A673 (cell line): ENCODE results near the gene NEK8. TPM values are rescaled to one million over a fixed set of nuclear protein-coding genes. Genes with fewer than 3 reads are reported as not detected.
"Not testable (repeated sequence)": the region's sequence is repeated elsewhere in the genome, so short reads cannot be mapped to it uniquely, and the experiment has no call there.

Experiments used
- BruUV-seq: library from RNA; stranded (reverse); fragments of 400-500 nt; replicated peaks from 2 replicates; lab custom pipeline; 2021; lab: Mats Ljungman, UMichigan
- CTCF ChIA-PET: fragments of 300-600 bp; sonication (Branson Sonifier 250); formaldehyde crosslinking; loops from one replicate; lab custom pipeline; 2022; ENCODE audit warnings: antibody characterized with exemption; lab: Charles Lee
- POLR2A ChIA-PET: fragments of 300-600 bp; sonication (Branson Sonifier 250); formaldehyde crosslinking; loops from one replicate; lab custom pipeline; 2022; ENCODE audit warnings: antibody characterized with exemption; ENCODE audit not compliant: low non-redundant PET; lab: Charles Lee
- DNase-seq: peaks from one replicate; pipeline ENCODE4 v3.0.0-alpha.2; 2015; ENCODE audit warnings: low spot score
- H3K27ac ChIP-seq: fragments of 200-600 bp; sonication (generic); 2 replicates; pipeline ENCODE4 v1.5.1; 2016; ENCODE audit warnings: mixed run types, low read depth, mild to moderate bottlenecking, mixed read lengths, antibody characterized with exemption, low read length; ENCODE audit not compliant: poor library complexity, severe bottlenecking
- H3K27me3 ChIP-seq: fragments of 200-600 bp; sonication (generic); replicated peaks from 2 replicates; pipeline ENCODE4 v1.6.1; 2017; ENCODE audit warnings: mixed run types, low read depth, mild to moderate bottlenecking, mixed read lengths, antibody characterized with exemption, low read length; ENCODE audit not compliant: insufficient read depth, poor library complexity
- H3K36me3 ChIP-seq: fragments of 200-600 bp; sonication (generic); 2 replicates; pipeline ENCODE4 v1.6.1; 2016; ENCODE audit warnings: mixed run types, mild to moderate bottlenecking, mixed read lengths, antibody characterized with exemption, low read length; ENCODE audit not compliant: insufficient read depth, poor library complexity, severe bottlenecking
- H3K4me1 ChIP-seq: fragments of 200-600 bp; sonication (generic); 2 replicates; pipeline ENCODE4 v1.6.1; 2017; ENCODE audit warnings: mixed run types, mild to moderate bottlenecking, mixed read lengths, antibody characterized with exemption, low read length; ENCODE audit not compliant: insufficient read depth, poor library complexity, severe bottlenecking
- H3K4me3 ChIP-seq: fragments of 200-600 bp; sonication (generic); 2 replicates; pipeline ENCODE4 v1.5.1; 2016; ENCODE audit warnings: low read depth, mixed run types, mild to moderate bottlenecking, mixed read lengths, low read length; ENCODE audit not compliant: poor library complexity, severe bottlenecking
- H3K9me3 ChIP-seq: fragments of 200-600 bp; sonication (generic); 2 replicates; pipeline ENCODE4 v1.6.1; 2016; ENCODE audit warnings: mixed run types, low read depth, mild to moderate bottlenecking, mixed read lengths, antibody characterized with exemption, low read length; ENCODE audit not compliant: poor library complexity, severe bottlenecking
- CTCF ChIP-seq: fragments of 300-800, 200-600 bp; sonication (generic); conservative IDR thresholded peaks from 2 replicates; pipeline ENCODE4 v1.5.1; 2017; ENCODE audit warnings: low read depth, mild to moderate bottlenecking, antibody characterized with exemption, low read length, moderate library complexity, mixed read lengths
- EZH2 ChIP-seq: fragments of 200-600 bp; sonication (generic); IDR thresholded peaks from 2 replicates; pipeline ENCODE4 v1.6.1; 2017; ENCODE audit warnings: borderline replicate concordance, low read depth, mild to moderate bottlenecking, mixed read lengths, antibody characterized with exemption, low read length; ENCODE audit not compliant: poor library complexity, severe bottlenecking
- intact Hi-C: fragments of 100-400 bp; cut with micrococcal nuclease; formaldehyde crosslinking; loops from one replicate; pipeline ENCODE4 v1.10.0; 2022; ENCODE audit not compliant: unreplicated experiment
- total RNA-seq: library from RNA; stranded (reverse); gene quantifications from 2 replicates; pipeline ENCODE4 v1.2.3, GENCODE V29; 2021

Gene NEK8
- total RNA-seq, 1 experiment from 2014 or later: 3.9 TPM

DNA sequence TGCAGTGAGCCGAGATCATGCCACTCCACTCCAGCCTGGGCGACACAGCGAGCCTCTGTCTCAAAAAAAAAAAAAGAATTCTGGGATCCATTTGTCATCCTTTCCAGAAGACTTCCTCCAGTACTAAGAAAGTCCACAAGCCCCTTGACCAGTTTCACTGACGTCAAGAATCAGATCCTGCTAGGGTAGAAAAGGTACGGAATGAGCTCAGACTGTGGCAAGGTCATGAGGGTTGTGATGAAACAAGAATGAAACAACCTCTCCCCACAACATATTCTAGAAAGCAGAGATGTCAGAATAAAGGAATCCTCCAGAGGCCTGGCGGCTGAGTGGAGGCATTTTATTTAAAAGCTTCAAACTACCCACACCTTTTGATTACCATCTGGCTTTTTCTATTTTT lies 45.1 kb downstream of the NEK8 start:
- no peaks in the 10 kb centered on the region for H3K27me3 ChIP-seq
- POLR2A ChIA-PET: interaction anchor here (0.6 kb wide), 1 partner anchor 46 kb away, joined by 3 read pairs; no protein-coding TSS in a partner anchor
- CTCF ChIA-PET: interaction anchor here (0.6 to 1.3 kb wide), 2 partner anchors 10 to 11 kb away, joined by 5 read pairs; no protein-coding TSS in a partner anchor
- BruUV-seq: no TSS peak
- H3K4me3 ChIP-seq: no peak overlapping the region
- no peaks in the 10 kb centered on the region for H3K9me3 ChIP-seq
- H3K4me1 ChIP-seq: peaks cover 3% of the 10 kb centered on the region
- H3K36me3 ChIP-seq: no peaks in the 10 kb centered on the region
- no peak for DNase-seq
- H3K27ac ChIP-seq: no peak overlapping the region
- no peak for TF ChIP-seq EZH2
- intact Hi-C loops: no loop called here

GRCh38 chr17:28774206-28774605 lies 45.6 kb downstream of the NEK8 start:
- intact Hi-C loops: no loop called here
- no peak for TF ChIP-seq EZH2
- TF ChIP-seq CTCF: no peak
- no TSS peak for BruUV-seq
- no peak for DNase-seq
- Histone ChIP-seq H3K9me3 (no peaks in the 10 kb centered on the region), H3K27me3 (no peaks in the 10 kb centered on the region), H3K36me3 (no peaks in the 10 kb centered on the region), H3K4me3 (no peak overlapping the region), H3K27ac (no peak overlapping the region), H3K4me1 (peaks cover 3% of the 10 kb centered on the region)
- POLR2A ChIA-PET: no interaction called here
- CTCF ChIA-PET: interaction anchor here (0.6 to 0.7 kb wide), 2 partner anchors 12 to 241 kb away, joined by 5 read pairs; no protein-coding TSS in a partner anchor

GRCh38 chr17:28777178-28777577 lies 48.6 kb downstream of the NEK8 start:
- POLR2A ChIA-PET: no interaction called here
- H3K27ac ChIP-seq: no peak overlapping the region
- H3K36me3 ChIP-seq: peaks cover 3% of the 10 kb centered on the region
- BruUV-seq: no TSS peak
- H3K9me3 ChIP-seq: no peaks in the 10 kb centered on the region
- intact Hi-C loops: no loop called here
- DNase-seq: no peak
- no peaks in the 10 kb centered on the region for H3K27me3 ChIP-seq
- CTCF ChIA-PET: interaction anchor here (0.6 kb wide), 1 partner anchor 13 kb away, joined by 8 read pairs; no protein-coding TSS in a partner anchor
- no peak for TF ChIP-seq EZH2
- no peak overlapping the region for H3K4me3 ChIP-seq
- H3K4me1 ChIP-seq: peaks cover 3% of the 10 kb centered on the region

- H3K27ac ChIP-seq, BruUV-seq, DNase-seq, CTCF ChIA-PET, H3K4me1 ChIP-seq, H3K36me3 ChIP-seq, H3K9me3 ChIP-seq, H3K4me3 ChIP-seq, intact Hi-C loops, POLR2A ChIA-PET, H3K27me3 ChIP-seq: not testable (repeated sequence)
These were observed 51.0 kb downstream of the NEK8 start for GRCh38 chr17:28779601-28780000.
